ENCODE data around the gene USP2. TPM values are rescaled to one million over a fixed set of nuclear protein-coding genes. Genes with fewer than 3 reads are reported as not detected.
A peak's percentile ranks its signal among the peaks of the same experiment; 100 is the strongest.

Gene USP2
- polyA plus RNA-seq, 3 donors: 0.36 TPM; not detected in 2

DNA sequence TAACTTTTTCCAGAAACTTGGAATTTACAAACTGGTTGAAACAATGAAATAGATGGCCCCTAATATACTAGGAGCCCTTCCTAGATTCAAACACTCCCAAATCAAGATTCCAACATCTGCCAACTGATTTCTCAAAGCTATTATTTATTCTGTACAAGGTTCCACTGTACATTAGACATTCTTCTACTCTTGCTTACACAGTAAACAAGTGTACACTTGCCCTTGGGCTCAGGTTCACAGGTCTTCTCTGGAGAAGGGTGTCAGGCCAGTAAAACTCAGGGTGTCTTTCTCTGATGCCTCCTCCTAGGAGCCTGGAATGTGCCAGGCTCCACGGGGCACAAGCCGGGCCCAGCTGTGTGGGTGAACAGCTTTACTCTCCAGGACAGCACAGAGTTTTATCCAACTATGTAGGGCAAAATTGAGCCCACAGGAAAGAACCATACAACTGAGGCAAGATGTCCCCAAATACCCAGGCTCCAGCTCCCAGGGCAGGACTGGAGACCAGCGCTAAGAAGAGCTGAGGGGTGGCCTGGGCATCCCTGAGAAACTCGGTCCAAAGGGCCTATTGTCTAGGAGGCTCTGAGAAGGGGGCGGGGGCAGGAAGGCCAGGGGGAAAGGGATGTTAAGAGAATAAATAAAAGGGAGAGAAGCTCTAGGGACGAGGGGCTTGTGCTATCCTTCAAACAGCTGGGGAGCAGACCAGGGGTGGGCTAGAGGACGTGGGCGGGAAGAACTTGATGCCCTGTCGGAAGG lies 26.2 kb downstream of the USP2 start:
- DNase-seq: no peak
- H2AFZ ChIP-seq (ENCODE audit: insufficient read depth, low read depth, low read length, poor library complexity, severe bottlenecking): no peak overlapping the region
- Mint-ChIP-seq H3K36me3 (no peaks in the 10 kb centered on the region), H3K27ac (no peak overlapping the region), H3K4me3 (peak overlapping the region in 1 of 2 donors; percentile 76), H3K27me3 (ENCODE audit: low read depth in 3 of 3) (peaks cover 29 to 53% (median 30%) of the 10 kb centered on the region in 3 donors), H3K4me1 (peaks cover 11% of the 10 kb centered on the region), H3K9me3 (peaks cover 0 to 2% (median 0%) of the 10 kb centered on the region in 7 donors)
- no peak overlapping the region for H3K9ac ChIP-seq (ENCODE audit: insufficient read depth, low read length, poor library complexity, severe bottlenecking)
- intact Hi-C loops (cut with micrococcal nuclease): no loop called here
- no peaks in the 10 kb centered on the region for H3K36me3 ChIP-seq (replicated peaks in 1 of 2; ENCODE audit: control insufficient read depth in 1 of 2, insufficient read depth in 2 of 2, low read length in 2 of 2)
- 80% methylated on average over 5 of the region's 9 CpGs for WGBS (ENCODE audit: insufficient coverage)
- no peaks in the 10 kb centered on the region for H4K20me1 ChIP-seq (ENCODE audit: insufficient read depth, low read length)
- H3K4me1 ChIP-seq (ENCODE audit: control insufficient read depth in 1 of 2, insufficient read depth in 2 of 2, low read length in 2 of 2): peaks cover 0 to 7% of the 10 kb centered on the region in 2 donors
- no peaks in the 10 kb centered on the region for H3K9me3 ChIP-seq (replicated peaks in 1 of 2; ENCODE audit: control insufficient read depth in 1 of 2, insufficient read depth in 1 of 2, low read length in 2 of 2)
- no peak overlapping the region for H3K4me2 ChIP-seq (replicated peaks; ENCODE audit: extremely low read depth, low read length, poor library complexity, severe bottlenecking)
- no peak overlapping the region for H3K27ac ChIP-seq (ENCODE audit: low read depth in 1 of 2, low read length in 2 of 2)
- H3K27me3 ChIP-seq (ENCODE audit: control insufficient read depth in 2 of 2, insufficient read depth in 2 of 2, low read length in 2 of 2): peaks cover 8 to 29% of the 10 kb centered on the region in 2 donors
- H3K4me3 ChIP-seq (replicated peaks in 1 of 3; ENCODE audit: low read depth in 2 of 3, low read length in 3 of 3): no peak overlapping the region
- TF ChIP-seq, protein P1, sequence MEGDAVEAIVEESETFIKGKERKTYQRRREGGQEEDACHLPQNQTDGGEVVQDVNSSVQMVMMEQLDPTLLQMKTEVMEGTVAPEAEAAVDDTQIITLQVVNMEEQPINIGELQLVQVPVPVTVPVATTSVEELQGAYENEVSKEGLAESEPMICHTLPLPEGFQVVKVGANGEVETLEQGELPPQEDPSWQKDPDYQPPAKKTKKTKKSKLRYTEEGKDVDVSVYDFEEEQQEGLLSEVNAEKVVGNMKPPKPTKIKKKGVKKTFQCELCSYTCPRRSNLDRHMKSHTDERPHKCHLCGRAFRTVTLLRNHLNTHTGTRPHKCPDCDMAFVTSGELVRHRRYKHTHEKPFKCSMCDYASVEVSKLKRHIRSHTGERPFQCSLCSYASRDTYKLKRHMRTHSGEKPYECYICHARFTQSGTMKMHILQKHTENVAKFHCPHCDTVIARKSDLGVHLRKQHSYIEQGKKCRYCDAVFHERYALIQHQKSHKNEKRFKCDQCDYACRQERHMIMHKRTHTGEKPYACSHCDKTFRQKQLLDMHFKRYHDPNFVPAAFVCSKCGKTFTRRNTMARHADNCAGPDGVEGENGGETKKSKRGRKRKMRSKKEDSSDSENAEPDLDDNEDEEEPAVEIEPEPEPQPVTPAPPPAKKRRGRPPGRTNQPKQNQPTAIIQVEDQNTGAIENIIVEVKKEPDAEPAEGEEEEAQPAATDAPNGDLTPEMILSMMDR (IDR thresholded peaks at IDR 0.05): no peak
- H3K79me2 ChIP-seq (ENCODE audit: insufficient read depth, low read length): no peaks in the 10 kb centered on the region

DNA sequence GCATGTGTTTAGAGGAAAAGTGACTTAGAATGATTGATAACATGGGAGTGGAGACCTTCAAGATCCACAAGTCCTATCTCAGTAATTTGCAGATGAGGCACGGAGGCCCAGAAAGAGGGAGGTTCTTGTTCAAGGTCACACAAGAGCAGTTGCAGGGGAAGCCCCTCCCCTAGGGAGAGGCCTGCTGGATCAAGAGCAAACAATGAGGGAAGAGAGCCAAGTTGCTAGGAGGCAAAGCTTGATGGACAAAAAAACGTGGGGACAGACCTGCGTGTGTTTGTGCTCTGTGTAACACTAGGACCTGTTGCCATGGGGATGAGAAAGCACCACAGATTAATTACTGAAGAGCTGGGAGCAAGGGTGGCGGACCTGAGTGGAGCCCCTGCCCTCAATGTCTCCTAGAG lies 28.6 kb downstream of the USP2 start:
- Histone ChIP-seq H3K79me2 (ENCODE audit: insufficient read depth, low read length) (no peaks in the 10 kb centered on the region), H3K9me3 (replicated peaks in 1 of 2; ENCODE audit: control insufficient read depth in 1 of 2, insufficient read depth in 1 of 2, low read length in 2 of 2) (no peaks in the 10 kb centered on the region), H2AFZ (ENCODE audit: insufficient read depth, low read depth, low read length, poor library complexity, severe bottlenecking) (no peak overlapping the region), H3K4me3 (replicated peaks in 1 of 3; ENCODE audit: low read depth in 2 of 3, low read length in 3 of 3) (no peak overlapping the region), H3K4me2 (replicated peaks; ENCODE audit: extremely low read depth, low read length, poor library complexity, severe bottlenecking) (no peak overlapping the region), H3K27ac (ENCODE audit: low read depth in 1 of 2, low read length in 2 of 2) (no peak overlapping the region), H3K27me3 (ENCODE audit: control insufficient read depth in 2 of 2, insufficient read depth in 2 of 2, low read length in 2 of 2) (peaks cover 8 to 29% of the 10 kb centered on the region in 2 donors), H3K4me1 (ENCODE audit: control insufficient read depth in 1 of 2, insufficient read depth in 2 of 2, low read length in 2 of 2) (peaks cover 0 to 7% of the 10 kb centered on the region in 2 donors), H3K9ac (ENCODE audit: insufficient read depth, low read length, poor library complexity, severe bottlenecking) (no peak overlapping the region), H3K36me3 (replicated peaks in 1 of 2; ENCODE audit: control insufficient read depth in 1 of 2, insufficient read depth in 2 of 2, low read length in 2 of 2) (no peaks in the 10 kb centered on the region), H4K20me1 (ENCODE audit: insufficient read depth, low read length) (no peaks in the 10 kb centered on the region)
- intact Hi-C loops (cut with micrococcal nuclease): no loop called here
- H3K4me3 Mint-ChIP-seq: no peak overlapping the region
- H3K27ac Mint-ChIP-seq: no peak overlapping the region
- TF ChIP-seq, protein P1 (IDR thresholded peaks at IDR 0.05): no peak
- H3K36me3 Mint-ChIP-seq: no peaks in the 10 kb centered on the region
- no peak for DNase-seq
- peaks cover 0 to 2% (median 0%) of the 10 kb centered on the region in 7 donors for H3K9me3 Mint-ChIP-seq
- peaks cover 6% of the 10 kb centered on the region for H3K4me1 Mint-ChIP-seq
- WGBS (ENCODE audit: insufficient coverage): 75% methylated on average over 3 of the region's 4 CpGs
- peaks cover 31 to 57% (median 32%) of the 10 kb centered on the region in 3 donors for H3K27me3 Mint-ChIP-seq (ENCODE audit: low read depth in 3 of 3)

Data from CD14-positive monocyte (primary cell).